GM18508 (cell line): ENCODE measurements around the gene LIMS1.
"Not testable (repeated sequence)": the region's sequence is repeated elsewhere in the genome, so short reads cannot be mapped to it uniquely, and the experiment has no call there.

Experiments used
- ATAC-seq: cut with Tn5 transposase; IDR thresholded peaks from one replicate; pipeline ENCODE4 v1.9.1; 2021; ENCODE audit warnings: moderate number of reproducible peaks; ENCODE audit not compliant: insufficient read depth, unreplicated experiment

LIMS1 gene

DNA sequence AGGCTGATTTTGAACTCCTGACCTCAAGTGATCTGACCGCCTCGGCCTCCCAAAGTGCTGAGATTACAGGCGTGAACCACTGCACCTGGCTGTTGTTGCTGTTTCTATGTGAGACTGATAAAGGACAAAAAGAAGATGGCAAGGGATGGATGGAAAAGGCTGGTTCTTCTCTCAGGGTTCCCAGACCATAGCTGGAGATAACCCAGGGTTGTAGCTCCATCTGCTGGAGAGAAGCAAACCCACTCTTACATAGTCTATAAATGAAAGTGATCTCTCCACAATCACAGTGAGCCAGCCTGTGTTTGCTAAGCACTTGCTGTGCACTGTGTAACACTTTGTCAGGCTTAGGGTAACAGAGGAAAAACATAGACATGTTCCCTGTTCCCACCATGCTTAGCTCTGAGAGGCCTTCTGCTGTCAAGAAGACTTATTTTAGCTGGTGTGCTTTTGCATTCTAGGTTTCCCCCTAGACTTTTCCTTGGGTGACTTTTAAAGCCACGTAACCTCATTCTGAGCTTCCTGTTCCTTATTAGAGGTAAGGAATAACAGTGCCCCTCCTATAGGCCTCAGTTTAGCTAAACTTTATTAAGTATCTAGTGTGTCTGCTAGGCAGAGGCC lies 49.7 kb downstream of the LIMS1 start:
- peak; percentile 63 for ATAC-seq

DNA sequence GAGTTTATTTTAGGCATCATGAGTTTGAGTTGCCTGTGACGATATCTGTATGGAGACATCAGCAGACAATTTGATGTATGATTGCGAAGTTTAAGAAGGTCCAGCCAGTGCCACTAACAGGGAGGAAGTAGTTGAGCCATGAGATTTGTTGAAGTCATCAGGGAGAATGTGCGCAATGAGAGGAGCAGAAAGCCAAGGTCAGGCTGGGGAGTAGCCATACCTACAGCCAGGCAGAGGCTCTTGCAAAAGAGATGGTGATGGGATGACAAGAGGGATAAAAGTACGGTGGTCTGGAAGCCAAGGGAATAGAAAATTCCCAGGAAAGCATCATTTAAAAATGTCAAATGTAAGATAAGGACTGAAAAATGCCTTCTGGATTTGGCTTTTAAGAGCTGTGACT lies 51.2 kb downstream of the LIMS1 start:
- no peak for ATAC-seq

DNA sequence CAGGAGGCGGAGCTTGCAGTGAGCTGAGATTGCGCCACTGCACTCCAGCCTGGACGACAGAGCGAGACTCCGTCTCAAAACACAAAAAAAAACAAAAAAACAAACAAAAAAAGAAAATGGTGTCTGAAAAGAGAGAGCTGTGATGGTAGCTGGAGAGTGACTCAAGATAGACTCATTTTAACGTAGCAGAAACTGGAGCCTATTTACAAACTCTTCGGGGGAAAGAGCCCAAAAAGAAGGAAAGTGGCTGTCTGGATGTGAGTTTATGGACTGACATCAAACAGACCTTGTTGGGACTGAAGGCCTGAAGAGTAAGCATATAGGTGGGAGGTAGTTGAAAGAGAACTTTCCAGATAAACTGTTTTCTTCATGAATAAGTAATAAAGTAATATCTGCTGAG lies 51.8 kb downstream of the LIMS1 start:
- ATAC-seq: no peak

DNA sequence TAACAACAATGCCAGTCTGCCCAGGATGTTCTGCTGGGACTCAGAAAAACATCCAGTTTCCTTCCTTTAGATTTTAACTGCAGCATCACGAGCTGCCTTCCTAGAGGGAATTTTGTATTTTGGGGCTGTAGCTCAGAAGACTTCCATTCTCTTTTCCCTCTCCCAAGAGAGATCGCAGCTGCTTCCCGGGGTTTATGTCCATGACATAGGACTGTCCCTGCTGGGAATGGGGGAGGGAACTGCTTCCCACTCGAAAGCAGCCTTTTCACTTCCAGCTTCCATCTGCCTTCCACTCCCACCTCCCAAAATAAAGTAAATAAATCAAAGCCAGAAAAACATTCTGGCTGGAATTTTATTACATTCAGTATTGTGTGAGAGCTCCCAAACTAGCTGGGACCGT lies 52.4 kb downstream of the LIMS1 start:
- ATAC-seq: no peak

DNA sequence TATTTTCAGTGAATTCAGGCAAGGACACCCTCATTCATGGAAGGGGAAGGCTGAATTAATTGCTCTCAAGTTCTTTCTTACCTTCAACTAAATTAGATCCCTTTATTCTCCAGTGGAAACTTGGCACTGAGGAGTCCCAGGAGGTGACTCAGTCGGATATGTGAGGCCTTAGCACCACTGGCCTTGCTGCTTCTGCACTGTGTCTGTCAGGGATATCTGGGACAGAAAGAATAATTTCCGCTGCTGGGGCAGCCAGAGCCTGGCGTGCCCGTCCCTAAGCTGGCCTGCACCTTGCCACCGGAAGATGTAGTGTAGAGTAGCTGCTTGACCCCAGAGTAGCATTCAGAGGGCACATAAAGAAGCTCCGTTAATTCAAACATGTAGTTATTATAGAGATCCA lies 53.4 kb downstream of the LIMS1 start:
- no peak for ATAC-seq

DNA sequence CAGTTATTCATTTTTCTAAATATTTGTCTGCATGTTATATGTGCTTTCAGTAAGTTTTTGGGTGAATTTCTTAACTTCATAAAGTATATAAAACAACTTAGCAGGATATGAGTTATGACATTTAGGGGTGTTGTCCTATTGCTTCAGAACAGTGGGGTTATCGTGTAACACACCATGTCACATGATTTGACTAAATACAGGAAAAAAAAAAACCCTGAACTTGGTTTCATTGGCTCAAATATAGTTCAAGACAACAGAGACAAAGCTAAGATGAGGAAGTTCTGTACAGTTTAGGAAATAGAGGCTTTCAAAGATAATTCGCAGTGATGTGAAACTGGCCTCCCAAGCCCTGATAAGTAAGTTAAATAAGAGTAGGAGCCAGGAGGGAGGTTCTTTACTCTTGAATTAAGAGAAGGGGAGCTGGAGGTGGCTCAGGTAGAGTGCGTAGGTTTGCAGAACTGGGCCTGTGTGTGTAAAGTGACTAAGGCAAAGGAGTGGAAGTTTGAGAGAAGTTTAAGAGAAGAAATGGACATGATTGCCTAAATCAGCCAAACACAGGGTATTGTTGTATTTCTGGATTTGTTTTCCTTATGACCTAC lies 53.9 kb downstream of the LIMS1 start:
- ATAC-seq: no peak

DNA sequence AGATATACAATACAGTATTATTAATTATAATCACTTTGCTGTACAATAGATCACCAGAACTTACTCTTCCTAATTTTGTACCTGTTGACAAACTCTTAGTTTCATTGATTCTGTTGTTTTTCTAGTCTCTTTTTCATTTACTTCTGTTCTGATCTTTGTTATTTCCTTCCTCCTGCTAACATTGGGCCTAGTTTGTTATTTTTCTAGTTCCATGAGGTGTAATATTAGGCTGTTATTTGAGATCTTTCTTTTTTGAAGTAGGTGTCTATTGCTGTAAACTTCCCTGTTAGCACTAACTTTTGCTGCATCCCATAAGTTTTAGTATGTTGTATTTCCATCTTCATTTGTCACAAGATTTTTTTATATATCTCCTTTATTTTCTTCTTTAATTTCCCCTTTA lies 55.1 kb downstream of the LIMS1 start:
- no peak for ATAC-seq

DNA sequence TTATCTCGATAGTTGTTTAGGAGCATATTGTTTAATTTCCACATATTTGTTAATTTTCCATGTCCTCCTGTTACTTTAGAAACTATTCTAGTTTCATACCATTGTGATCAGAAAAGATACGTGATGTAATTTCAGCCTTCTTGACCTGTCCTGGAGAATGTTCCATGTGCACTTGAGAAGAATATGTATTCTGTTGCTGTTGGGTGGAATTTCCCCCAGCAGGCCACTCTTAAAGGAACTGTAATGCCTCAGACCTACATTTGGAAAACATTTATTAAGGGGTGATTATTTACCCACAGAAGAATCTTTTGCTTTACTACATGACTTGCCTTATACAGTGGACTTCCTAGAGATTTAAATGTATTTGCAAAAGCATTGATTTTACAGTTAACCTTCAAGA lies 55.5 kb downstream of the LIMS1 start:
- ATAC-seq: no peak

DNA sequence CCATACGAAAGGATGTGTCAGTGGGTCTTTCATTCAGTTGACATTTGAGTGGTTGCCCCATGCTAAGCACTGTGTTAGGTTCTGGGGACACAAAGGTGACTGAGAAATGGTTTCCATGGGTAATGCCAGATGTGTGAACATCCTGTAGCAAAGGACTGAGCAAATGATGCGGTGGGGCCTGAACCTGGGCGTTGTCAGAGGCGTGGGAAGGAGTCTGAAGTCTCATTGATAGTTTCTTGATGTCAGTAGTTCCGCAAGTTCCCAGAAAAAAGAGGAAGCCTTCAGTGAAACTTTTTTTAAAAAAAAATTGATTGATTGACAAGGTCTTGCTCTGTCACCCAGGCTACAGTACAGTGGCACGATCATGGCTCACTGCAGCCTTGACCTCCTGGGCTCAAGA lies 56.9 kb downstream of the LIMS1 start:
- peak; percentile 57 for ATAC-seq

DNA sequence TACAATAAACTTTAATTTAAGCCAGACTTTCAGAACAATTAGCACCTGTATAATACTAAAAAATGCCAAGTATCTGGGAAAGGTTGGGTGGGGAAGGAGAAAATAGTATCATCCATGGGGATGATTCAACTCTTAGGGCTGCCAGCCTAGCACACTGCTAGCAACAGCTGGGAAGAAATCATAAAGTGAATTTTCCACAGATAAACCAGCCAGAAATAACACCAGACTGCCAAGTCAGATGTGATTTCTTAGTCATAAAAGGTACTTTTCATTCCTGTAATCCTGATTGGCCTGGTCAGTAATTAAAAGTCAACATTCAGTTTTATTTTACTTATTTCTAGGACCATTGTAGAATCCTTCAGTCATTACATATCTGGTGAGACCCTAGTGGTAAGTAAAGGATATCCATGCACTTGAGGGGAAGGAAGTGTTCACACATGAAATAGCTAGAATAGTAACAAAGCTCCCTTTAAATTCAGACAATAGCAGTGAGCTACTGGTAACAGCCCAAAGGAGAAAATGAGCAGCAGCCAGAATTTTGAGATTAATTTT lies 59.4 kb downstream of the LIMS1 start:
- ATAC-seq: no peak

DNA sequence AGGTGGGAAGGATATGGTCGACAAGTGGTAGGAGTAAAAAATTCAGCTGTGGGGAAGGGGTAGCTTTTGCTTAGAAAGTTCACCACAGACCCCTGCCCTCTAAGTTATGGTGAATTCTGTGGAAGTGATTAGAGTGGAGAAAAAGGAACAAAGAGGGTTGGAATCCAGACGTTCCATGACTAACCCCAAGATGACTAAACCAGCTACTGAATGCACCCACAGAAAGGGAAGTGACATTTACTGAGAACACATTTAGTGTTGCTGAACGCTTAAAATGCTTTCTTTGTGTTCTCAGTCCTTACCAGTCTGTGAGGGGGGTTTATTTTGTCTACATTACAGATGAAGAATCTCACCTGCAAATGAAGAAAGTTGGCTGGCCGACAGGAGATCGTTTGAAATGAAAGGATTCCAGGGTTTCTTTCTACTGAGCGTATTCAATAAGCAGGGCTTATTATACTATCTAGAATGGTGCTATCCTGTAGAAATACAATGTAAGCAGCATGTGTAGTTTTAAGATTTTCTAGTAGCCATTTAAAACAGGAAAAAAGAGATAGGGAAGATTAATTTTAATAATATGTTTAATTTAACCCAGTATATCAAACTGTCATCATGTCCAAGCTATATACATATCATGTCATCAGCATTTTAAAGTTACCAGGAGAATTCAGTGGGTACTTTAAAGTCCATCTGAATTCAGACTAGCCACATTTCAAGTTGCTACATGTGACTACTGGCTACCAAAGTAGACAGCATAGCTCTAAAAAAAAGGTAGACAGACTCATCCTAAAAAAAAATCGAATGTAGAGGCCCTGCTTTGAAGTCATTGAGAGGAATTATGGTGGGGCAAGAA lies 60.1 kb downstream of the LIMS1 start:
- peak; percentile 72 for ATAC-seq

DNA sequence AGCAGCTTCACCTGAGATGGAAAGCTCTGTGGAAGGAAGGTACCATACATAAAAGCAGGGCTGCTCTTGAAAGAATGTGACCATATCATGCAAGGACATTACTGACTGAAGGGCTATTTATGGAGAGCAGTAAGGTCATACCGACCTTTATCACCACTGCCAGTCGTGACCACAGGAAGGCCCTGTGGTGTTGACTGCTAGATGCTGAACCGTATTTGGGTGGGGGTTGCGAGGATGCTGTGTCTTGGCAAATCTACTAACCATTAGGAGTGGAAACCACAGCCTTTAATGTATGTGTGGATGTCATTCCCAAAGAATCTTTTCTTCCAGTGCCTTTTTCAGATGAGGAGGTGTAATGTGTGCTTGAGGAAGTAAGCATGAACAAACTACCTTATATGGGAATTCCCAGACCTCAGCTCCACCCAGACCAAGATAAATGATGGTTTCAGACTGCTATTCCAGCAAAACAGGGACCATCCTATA lies 60.8 kb downstream of the LIMS1 start:
- peak; percentile 37 for ATAC-seq

DNA sequence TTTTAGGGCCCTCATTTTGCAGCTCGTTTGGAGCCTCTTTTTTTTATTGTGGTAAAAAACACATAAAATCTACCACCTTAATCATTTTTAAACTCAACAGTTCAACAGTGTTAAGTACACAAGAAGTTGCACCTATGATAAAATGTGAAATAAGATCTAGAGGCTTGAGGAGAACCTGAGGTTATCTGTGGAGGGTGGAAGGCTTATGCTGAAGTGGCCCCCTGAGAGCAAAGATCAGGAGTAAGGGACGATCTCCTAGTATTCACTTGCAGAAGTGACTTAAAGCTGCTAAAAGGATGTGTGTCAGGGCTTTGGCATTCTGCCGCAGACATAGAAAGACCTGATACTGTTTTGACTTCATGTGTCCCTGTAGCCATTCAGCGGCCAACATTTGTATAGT lies 61.5 kb downstream of the LIMS1 start:
- not testable (repeated sequence) for ATAC-seq

DNA sequence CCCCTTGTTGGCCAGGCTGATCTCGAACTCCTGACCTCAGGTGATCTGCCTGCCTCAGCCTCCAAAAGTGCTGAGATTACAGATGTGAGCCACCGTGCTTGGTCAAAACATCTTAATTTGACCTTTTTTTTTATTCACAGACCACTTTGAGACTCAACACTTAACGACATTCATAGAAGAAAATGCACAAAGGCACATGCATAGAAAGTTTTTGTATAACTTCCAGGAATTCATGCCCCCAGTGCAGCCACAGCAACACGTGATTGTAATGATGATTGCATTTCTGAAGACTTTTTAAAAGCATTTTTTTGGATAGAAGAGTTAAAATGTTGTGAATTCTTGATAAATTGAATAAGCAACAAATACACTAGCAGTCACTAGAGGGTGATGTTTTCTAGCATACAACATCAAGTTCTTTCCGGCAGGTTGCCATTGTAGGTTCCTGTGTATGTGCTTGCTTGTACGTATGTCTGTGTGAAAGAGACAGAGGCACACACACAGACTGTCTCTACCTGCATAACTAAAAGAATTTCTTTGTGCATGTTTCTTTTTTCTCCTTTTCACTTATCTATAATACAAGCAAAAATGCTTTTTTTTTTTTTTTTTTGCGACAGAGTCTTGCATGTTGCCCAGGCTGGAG lies 63.0 kb downstream of the LIMS1 start:
- not testable (repeated sequence) for ATAC-seq

DNA sequence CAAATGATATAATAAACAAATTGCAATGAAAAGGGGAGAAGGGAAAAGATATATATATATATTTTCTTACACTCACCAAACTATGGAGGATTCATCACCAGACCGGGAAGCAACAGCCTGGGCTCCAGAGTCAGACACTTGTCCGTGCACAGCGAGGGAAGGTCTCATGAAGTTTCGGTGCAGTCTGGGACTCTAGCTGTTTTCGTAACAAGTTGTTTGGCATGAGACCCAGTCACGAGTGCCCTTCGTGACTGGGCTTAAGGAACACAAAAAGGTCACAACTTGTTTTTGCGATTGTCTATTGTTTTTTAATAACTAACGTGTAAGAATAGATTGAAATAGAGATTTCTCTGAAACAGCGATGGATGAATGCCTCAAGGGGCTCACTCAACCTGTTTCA lies 66.9 kb downstream of the LIMS1 start:
- not testable (repeated sequence) for ATAC-seq

DNA sequence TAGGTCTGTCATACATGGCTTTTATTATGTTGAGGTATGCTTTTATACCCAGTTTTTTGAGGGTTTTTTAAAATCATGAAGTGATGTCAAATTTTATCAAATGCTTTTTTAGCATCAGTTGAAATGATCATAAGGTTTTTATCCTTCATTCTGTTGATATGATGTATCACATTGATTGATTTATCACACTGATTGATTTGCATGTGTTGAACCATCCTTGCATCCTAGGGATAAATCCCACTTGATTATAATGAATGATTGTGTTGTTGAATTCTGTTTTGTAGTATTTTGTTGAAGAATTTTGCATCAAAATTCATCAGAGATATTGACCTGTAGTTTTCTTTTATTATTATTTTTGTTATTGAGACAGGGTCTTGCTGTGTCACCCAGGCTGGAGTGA lies 68.2 kb downstream of the LIMS1 start:
- no peak for ATAC-seq

DNA sequence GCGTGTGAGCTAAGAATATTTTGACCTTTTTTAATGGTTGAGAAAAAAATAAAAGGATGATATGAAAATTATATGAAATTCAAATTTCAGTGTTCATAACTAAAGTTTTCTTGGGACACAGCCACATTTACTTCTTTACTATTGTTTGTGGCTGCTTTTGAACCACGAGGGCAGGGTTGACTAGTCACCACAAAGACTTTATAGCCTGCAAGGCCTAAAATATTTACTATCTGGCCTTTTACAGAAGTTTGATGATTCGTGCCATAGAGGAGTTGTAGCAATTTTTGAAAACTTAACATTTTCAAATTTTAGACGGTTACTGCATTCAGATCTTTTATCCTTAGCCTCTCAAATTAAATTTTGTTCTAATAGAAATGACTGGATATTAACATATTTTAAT lies 69.9 kb downstream of the LIMS1 start:
- no peak for ATAC-seq

DNA sequence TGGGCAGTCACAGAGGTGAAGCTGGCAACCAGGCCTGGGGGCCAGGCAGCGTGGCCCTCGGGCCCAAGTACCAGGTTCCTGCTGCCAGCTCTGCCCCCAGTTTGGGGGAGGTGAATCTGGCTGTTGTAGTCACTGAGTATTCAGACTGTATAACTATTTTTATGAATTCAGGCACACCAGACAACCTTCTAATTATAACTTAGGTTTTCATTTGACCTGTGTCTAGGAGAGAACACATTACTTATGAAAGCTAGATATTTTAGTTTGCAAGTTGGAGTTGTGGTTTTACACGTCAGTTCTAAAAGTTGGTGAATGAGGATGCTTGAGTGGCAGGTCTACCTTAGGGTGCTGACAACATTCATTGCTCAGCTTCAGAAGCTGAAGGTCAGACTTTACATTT lies 71.7 kb downstream of the LIMS1 start:
- peak; percentile 64 for ATAC-seq

DNA sequence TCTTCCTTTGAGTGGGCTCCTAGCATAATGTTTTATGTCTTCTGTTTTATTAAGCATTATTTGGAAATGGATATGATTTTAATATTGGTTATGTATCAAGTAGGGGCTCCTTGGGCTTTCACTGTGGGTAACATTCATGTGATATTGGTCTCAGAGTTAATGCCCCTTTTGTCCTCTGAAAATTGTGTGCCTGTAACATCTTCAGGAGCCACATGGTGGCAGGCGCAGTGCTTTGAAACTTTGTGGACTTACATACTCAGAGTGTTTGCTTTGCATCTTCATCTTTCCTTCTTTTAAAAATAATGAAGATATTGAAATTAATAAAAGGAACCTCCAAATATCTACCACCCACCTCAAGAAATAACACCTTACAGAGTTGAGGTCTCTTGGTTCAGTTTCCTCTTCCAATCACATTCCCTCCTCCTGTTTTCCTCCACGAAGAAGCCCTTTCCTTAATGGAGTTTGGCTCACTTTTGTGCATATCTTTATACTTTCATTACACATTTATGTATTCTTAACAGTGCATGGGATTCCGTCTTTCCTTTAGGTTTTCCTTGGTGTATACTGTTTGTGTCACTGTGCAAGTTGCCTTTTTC lies 73.5 kb downstream of the LIMS1 start:
- ATAC-seq: no peak

DNA sequence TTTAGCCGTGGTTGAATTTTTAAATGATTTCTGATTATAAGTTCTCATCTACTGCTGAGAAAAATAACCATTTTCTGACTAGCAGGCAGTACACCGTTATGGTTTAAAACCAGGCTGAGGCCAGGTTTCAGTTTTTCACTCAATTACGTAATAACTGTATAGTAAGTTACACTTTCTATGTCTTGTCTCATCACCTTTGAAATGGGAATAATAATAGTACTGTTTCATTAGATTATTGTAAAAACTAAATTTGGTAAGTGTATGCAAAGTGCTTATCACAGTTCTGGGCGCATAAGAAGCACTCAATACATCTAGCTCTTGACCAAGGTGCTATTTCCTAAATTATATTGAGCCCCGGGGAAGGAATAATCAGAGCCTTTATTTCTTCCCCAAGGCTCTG lies 76.8 kb downstream of the LIMS1 start:
- ATAC-seq: no peak
